NCI-H2196 treated with DMSO at 0.1 percent for 48 hours (cell line): ENCODE results near the gene TSPOAP1.

Source experiments
- DNase-seq: peaks from one replicate; lab custom pipeline; 2025; ENCODE audit not compliant: unreplicated experiment; lab: John Stamatoyannopoulos, UW

Gene TSPOAP1

GRCh38 chr17:58330997-58331814 is 2.6 kb upstream of the TSPOAP1 start:
- no peak for DNase-seq

GRCh38 chr17:58330538-58330996 is 2.0 kb upstream of the TSPOAP1 start:
- no peak for DNase-seq

DNA sequence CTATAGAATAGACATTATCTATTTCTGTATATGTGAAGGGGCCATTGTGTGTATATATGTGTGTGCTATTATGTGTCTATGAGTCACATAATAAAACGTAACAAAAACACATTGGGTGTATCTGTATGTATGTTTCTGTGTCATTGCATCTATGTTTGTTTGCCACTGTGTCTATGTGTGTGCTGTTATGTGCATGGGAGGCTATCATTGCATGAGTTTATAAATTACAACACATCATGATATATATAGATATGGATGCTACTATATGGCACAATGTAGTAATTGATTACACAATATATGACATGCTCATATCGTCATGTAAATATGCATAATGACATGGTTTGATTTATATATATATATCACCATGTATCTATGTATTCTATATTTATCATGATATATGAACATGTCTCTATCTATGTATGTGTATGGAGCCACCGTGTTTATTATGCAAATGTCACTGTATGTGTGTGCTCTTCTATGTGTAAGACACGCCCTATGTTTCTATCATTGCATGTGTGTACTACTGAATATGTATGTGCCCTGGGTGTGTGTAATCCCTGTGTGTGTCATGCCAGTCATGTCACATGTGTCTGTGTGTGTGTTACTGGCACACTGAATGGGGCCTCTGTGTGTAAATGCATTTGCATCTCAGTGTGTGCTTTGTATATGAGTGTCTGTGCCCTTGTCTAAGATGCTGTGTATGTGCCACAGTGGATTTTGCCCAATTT is 1.4 kb upstream of the TSPOAP1 start:
- DNase-seq = no peak

- no peak for DNase-seq
These were observed 627 bp upstream of the TSPOAP1 start for GRCh38 chr17:58329035-58329809.

DNA sequence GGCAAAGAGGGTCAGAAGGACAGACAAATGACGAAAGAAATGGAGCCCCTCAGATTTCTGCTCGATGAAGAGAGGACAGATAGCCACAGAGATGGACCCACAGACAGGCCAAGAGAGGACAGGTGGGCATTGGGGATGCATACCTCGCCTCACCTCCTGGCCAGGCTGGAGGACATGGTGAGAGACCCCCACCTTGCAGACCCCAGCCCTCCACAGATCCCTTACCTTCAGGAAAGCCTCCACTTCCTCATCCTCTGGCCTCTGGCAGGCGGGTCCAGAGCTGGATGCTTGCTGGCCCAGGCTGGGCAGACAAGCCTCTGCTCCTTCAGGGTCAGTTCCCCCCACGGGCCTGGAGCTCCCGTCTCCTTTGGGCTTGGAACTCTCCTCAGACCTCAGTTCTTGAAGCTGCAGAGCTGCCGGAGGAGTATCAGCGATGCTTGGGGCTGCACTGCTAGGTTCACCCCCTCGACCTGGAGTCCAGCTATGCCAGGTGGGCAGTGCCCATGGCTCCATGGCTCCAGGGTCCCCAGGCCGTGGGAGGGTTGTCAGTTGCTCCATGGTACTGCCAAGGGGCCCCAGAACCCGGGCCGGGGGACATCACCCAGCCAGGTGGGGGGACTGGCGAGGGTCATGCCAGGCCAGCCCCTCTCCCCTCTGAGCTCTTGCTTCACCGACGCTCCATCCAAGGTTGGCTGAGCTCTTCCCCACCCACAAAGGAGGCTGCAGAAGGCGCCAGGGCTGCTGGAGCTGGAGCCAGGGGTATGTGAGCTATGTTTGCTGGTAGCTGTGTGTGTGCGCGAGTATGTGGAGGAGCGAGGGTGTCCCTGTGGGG is 1.0 kb downstream of the TSPOAP1 start:
- no peak for DNase-seq

DNA sequence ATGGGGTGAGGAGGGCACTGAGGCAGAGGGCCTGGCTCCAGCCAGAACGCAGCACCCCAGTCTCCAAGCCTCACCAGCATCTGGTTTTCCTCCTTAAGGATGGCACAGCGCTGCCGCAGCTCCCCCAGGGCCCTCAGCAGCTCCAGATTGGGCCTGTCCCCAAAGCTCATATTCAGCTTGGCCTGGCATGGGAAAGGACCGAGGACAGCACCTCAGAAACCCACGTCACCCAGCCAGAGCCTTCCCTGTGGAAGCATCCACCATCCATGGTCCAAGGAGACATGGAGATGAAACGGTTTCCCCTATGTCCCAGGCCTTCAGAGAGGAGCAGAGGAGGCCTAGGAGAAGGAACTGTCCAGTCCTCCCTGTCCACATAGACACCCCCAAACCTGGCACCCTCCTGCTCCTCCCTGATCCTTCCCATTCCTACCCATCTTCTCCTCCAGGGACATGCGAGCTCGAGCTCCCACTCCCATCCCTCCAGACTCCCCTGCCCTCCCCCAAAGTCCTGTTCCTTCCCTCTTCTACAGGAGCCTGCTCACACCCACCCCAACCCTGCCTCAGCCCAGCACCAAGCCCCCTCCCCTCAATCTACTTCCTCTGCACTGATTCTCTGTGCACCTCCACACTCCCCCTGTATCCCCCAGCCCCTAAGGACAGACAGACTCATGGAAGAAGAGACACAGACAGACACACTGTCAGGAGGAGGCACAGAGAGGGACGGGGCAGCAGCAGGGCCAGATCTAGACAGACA is 1.8 kb downstream of the TSPOAP1 start:
- no peak for DNase-seq

GRCh38 chr17:58325976-58326468 is 2.6 kb downstream of the TSPOAP1 start:
- DNase-seq = no peak

- no peak for DNase-seq
These were observed 3.3 kb downstream of the TSPOAP1 start for GRCh38 chr17:58325289-58325726.

- DNase-seq = peak; percentile 11
These were observed 3.9 kb downstream of the TSPOAP1 start for GRCh38 chr17:58324409-58325288.

GRCh38 chr17:58324056-58324408 is 4.6 kb downstream of the TSPOAP1 start:
- no peak for DNase-seq

GRCh38 chr17:58323366-58324055 is 5.1 kb downstream of the TSPOAP1 start:
- no peak for DNase-seq

- no peak for DNase-seq
These were observed 5.9 kb downstream of the TSPOAP1 start for GRCh38 chr17:58322581-58323185.

- DNase-seq = no peak
These were observed 6.7 kb downstream of the TSPOAP1 start for GRCh38 chr17:58321571-58322525.

DNA sequence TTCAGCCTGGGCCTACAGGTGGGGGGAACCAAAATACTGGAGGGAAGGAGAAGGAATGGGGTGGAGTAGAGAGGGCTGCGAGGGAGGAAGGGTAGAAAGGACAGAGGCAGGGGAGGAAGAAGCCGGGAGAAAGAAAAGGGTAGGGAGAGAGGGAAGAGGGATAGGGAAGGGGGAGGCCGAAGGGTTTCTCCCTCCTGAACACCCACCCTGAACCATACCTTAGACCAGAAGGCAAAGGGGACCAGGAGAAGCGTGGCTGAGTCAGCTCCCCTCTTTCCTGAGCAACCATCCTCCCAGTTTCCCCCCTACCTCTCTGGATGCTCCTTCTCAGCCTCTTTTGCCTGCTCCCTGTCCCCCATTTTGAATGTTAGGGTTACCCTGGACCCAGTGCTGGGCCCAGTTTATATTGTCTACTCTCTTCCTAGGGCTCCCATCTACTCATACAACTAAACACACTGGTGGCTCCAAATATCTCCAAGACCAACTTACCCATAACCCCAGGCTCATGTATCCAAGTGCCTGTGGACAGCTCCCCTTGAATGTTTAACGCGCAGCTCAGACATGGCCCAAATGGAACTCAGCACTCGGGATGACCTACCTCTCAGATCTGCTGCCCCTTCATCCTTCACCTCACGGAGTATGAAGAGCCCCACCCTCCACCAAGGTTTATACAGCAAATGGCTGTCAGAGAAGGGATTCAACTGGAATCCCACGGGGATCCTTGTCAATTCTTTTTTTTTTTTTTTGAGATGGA is 7.8 kb downstream of the TSPOAP1 start:
- DNase-seq = no peak

DNA sequence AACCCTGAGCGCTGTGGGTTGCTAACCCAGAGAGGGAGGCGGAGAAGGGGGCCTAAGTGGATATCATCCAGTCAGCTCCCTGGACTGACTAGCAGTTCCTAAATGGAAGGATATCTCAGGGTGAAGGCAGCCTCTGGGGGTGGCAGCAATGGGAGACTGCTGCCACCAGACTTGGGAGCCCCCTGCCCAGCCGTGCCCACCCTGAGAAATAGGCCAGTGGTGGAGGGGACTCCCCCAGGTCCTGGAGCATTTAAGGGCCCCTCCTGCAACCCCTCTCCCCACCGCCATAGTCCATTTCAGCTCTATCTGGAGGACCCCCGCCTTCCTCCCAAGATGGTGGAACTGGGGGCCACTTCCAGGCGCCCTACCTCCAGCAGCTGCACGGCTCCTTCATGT is 8.4 kb downstream of the TSPOAP1 start:
- no peak for DNase-seq
